ENCODE results near the gene UBE2H. TPM values are rescaled to one million over a fixed set of nuclear protein-coding genes. Genes with fewer than 3 reads are reported as not detected.

UBE2H gene
- total and polyA plus RNA-seq, 2 experiments from 2014 or later = 73.4 to 98.9 TPM

DNA sequence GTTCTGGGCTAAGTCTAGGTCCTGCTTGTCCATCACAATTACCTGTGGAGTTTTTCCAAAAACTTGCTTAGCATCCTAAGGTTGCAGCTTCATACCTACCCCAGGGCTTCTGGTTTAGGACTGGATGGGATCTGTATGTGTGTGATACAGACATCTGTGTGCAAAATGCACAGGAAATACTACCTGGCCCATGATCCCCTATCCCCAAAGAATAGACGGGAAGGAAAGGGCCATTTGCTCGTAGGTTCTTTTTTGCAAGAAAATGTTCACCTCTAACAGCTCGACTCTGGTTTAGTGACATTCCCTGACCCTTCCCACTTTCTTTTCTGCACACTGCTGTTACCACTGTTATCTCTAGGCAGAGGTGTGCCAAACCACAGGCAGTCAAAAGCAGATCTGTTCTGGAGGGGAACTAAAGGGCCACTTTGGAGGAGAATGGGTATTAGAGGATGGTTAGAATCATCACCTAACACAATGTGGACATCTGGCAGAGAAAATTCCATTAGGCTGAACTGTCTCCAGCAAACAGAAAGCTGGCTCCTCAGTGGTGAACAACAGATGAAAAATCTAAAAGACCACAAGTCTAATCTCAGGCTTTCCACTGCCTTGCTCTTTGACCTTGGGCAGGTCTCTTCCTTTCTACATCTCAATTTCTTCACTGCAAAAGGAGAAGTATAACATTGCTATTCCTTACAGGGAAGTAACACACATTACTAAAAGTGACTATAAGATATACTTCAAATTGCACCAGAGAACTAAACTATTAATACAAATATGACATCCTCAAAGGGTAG, 107.4 kb downstream of the UBE2H start:
- WGBS (ENCODE audit: low lambda C conversion rate, missing lambda C conversion rate) = 87% methylated on average over 3 of the region's 3 CpGs
- no peaks in the 10 kb centered on the region for H3K9me3 ChIP-seq (ENCODE audit: low read depth)
- H4K20me1 ChIP-seq (ENCODE audit: insufficient read depth, poor library complexity, severe bottlenecking) = peaks cover 34% of the 10 kb centered on the region
- DNase-seq (ENCODE audit: low spot score) = no peak
- no peak overlapping the region for H3K27ac ChIP-seq
- no peaks in the 10 kb centered on the region for H3K27me3 ChIP-seq
- peaks cover 82% of the 10 kb centered on the region for H3K79me2 ChIP-seq
- no peak overlapping the region for H3K4me2 ChIP-seq
- H3K4me1 ChIP-seq (ENCODE audit: insufficient read depth) = peaks cover 7% of the 10 kb centered on the region
- H3K36me3 ChIP-seq (replicated peaks; ENCODE audit: insufficient read depth, low read depth) = no peaks in the 10 kb centered on the region
- H2AFZ ChIP-seq = no peak overlapping the region
- H3K9me2 ChIP-seq (replicated peaks; ENCODE audit: insufficient read depth) = no peaks in the 10 kb centered on the region
- H3K4me3 ChIP-seq = no peak overlapping the region
- no peak for TF ChIP-seq EZH2 (IDR thresholded peaks at IDR 0.05; ENCODE audit: borderline replicate concordance)

DNA sequence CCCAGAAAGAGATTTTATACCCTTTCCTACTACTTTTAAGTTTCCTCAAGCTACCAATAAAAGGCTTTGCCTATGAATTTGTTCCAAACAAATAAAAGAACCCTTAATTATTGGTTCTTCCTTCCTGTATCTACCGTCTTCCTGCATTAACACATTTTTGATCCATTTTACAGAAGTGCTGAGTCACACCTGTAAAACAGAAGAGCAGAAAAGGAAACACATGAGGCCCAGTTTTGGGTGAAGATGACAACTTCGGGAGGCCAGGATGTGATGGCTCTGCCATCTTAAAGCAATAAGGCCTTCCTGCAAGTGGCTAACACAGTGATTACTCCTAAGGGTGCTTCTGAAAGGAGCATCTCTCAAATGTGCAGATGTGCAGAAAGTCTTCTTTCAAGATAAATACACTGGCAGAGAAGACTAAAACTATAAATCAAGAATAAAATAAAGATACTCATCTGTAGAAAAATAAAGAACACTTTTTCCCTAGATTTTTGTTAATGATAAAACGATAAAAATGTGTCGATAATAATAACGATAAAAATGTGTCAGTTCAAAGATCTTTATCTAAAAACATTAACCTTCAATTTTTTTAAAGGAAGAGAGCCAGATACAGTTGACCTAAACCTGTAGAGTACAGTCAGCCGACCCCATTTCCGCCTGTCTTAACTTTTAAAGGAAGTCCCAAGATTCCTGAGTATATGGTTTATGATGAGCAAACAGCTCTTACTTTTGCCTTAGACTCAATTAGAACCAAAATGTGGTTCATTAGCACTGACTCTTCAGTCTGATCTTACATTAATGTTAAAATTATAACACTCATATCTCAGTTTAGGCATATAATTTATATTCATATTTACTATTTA, 108.6 kb downstream of the UBE2H start:
- Histone ChIP-seq H3K36me3 (replicated peaks; ENCODE audit: insufficient read depth, low read depth) (no peaks in the 10 kb centered on the region), H3K4me3 (no peak overlapping the region), H3K4me1 (ENCODE audit: insufficient read depth) (peaks cover 7% of the 10 kb centered on the region), H3K27me3 (no peaks in the 10 kb centered on the region), H3K27ac (no peak overlapping the region), H3K9me3 (ENCODE audit: low read depth) (no peaks in the 10 kb centered on the region), H3K4me2 (no peak overlapping the region), H3K9me2 (replicated peaks; ENCODE audit: insufficient read depth) (no peaks in the 10 kb centered on the region), H4K20me1 (ENCODE audit: insufficient read depth, poor library complexity, severe bottlenecking) (peaks cover 30% of the 10 kb centered on the region), H2AFZ (no peak overlapping the region), H3K79me2 (peaks cover 78% of the 10 kb centered on the region)
- 80% methylated on average over 7 of the region's 7 CpGs for WGBS (ENCODE audit: low lambda C conversion rate, missing lambda C conversion rate)
- TF ChIP-seq EZH2 (IDR thresholded peaks at IDR 0.05; ENCODE audit: borderline replicate concordance) = no peak
- no peak for TF ChIP-seq EZH2phosphoT487 (IDR thresholded peaks at IDR 0.05; ENCODE audit: low read depth, severe bottlenecking, unreplicated experiment)
- no peak for TF ChIP-seq CTCF (IDR thresholded peaks at IDR 0.05; ENCODE audit: poor library complexity)
- no peak for DNase-seq (ENCODE audit: low spot score)

GRCh38 chr7:129843365-129843898, 109.3 kb downstream of the UBE2H start:
- H3K79me2 ChIP-seq = peaks cover 71% of the 10 kb centered on the region
- no peak overlapping the region for H3K27ac ChIP-seq
- peaks cover 7% of the 10 kb centered on the region for H3K4me1 ChIP-seq (ENCODE audit: insufficient read depth)
- H3K9me2 ChIP-seq (replicated peaks; ENCODE audit: insufficient read depth) = no peaks in the 10 kb centered on the region
- H4K20me1 ChIP-seq (ENCODE audit: insufficient read depth, poor library complexity, severe bottlenecking) = peaks cover 30% of the 10 kb centered on the region
- no peaks in the 10 kb centered on the region for H3K27me3 ChIP-seq
- H3K9me3 ChIP-seq (ENCODE audit: low read depth) = no peaks in the 10 kb centered on the region
- no peaks in the 10 kb centered on the region for H3K36me3 ChIP-seq (replicated peaks; ENCODE audit: insufficient read depth, low read depth)
- DNase-seq (ENCODE audit: low spot score) = no peak
- no peak overlapping the region for H3K4me3 ChIP-seq
- 67% methylated on average over 12 of the region's 12 CpGs for WGBS (ENCODE audit: low lambda C conversion rate, missing lambda C conversion rate)
- H2AFZ ChIP-seq = no peak overlapping the region
- TF ChIP-seq EZH2phosphoT487 (IDR thresholded peaks at IDR 0.05; ENCODE audit: low read depth, severe bottlenecking, unreplicated experiment) = no peak
- TF ChIP-seq EZH2 (IDR thresholded peaks at IDR 0.05; ENCODE audit: borderline replicate concordance) = no peak
- no peak for TF ChIP-seq CTCF (IDR thresholded peaks at IDR 0.05; ENCODE audit: poor library complexity)
- no peak overlapping the region for H3K4me2 ChIP-seq
